Left cardiac atrium (tissue), 4 donors: ENCODE results near the gene LRRC45. TPM values are rescaled to one million over a fixed set of nuclear protein-coding genes. Genes with fewer than 3 reads are reported as not detected.

ENCODE experiments used
- ATAC-seq, 2 donors: fragments of 200-7000 bp; cut with Tn5 transposase; one replicate each; pipeline ENCODE4 v1.9.1; 2020; ENCODE audit warnings: mild to moderate bottlenecking in 2 of 2, moderate library complexity in 2 of 2
- DNase-seq: peaks from one replicate; pipeline ENCODE4 v3.0.0-alpha.2; 2020
- intact Hi-C, 2 donors: fragments of 100-400 bp; cut with DNase I; formaldehyde crosslinking; loops; one replicate each; pipeline versions ENCODE4 v1.14.1 to v1.15.1; 2022 to 2023
- total RNA-seq, 2 donors: library from RNA; stranded (reverse); fragmentation: NEBNext Ultra II Directional; extraction: Animal tissue kit (Norgen Biotek cat#: 25700); gene quantifications; one replicate each; pipeline ENCODE4 v1.2.1, GENCODE V29; 2021
- donor health status: DM: no; HTN: yes; CAD: no.
- donor health status: DM: no; HTN: yes; CAD: no; lungs with severe emphysema.
- donor health status: DM: yes; HTN: yes; CAD: no.
- donor health status: Dilated cardiomyopathy.

LRRC45 gene
- total RNA-seq, 2 donors from 2014 or later, result 3.7 to 7.9 TPM

DNA sequence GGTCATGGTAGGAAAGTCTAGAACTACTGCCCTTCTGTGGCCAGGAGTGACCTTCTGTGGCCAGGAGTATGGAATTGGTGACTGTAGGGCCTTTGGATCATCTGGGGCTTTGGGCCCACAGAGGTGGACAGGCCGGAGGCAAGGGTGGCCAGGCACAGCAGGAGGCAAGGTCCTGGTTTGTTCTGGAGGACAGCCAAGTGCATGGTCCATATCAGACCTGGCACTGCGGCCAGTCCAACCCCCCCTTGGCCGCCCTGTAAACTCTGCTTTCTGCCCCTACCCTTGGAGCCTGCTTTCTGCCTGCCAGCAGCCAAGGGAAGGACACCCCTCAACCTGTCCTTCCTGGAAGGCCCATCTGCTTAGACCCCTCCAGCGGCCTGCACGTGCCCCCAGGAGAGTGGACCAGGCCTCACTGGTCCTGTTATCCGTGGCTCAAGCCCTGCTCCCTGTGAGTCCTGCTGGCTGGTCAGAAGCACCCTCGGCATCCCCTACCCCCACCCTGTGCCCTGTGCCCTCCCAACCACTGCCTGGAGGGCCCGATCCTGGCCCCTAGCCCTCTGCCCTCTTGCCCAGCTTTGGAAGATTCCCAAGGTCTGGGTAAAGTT, 16.7 kb downstream of the LRRC45 start:
- intact Hi-C loops, result loop anchor here in 1 of 2 donors (5.0 kb wide), 1 partner anchor 58 kb away; the partner anchor contains the start of gene FASN
- ATAC-seq, result no peak
- no peak for DNase-seq

DNA sequence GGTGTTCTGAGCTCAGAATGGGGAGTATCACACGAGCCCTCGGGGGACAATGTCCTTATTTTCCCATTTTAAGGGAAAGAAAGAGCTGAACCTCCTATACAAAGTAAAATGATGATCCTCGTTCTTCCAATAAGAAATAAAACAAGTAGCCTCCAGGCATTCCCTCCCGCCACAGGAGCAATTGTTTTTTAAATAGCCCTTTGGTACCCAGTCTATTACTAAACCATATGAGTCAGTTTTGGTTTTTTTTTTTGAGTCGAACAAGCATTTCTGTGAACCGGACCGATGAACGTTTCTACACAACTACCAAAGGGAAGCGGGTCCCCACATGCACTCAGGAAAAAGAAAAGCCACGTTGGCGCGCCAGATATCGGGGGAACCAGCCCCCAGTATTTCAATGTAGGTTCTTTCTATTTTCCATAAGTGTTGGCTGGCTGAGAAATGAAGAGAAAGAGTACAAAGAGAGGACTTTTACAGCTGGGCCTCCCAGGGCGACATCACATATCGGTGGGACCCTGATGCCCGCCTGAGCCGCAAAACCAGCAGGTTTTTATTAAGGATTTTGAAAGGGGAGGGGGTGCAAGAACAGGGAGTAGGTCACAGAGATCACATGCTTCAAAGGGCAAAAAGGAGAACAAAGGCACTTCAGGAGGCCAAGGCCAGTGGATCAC, 18.2 kb downstream of the LRRC45 start:
- no peak for ATAC-seq

DNA sequence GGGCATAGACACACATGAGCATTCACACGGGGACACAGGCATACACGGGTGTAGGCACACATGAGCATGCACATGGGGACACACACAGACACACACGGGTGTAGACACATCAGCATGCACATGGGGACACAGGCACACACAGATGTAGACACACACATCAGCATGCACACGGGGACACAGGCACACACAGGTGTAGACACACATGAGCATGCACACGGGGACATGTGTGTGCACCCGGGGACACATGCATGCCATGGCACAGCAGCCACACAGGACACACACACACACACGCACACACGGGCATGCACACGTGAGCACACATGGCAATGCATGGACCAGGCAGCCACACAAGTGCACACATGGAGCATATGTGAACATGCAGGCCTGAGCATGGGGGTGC, 19.5 kb downstream of the LRRC45 start:
- ATAC-seq, result no peak
- DNase-seq, result no peak
- intact Hi-C loops, result no loop called here

More for the DNA sequence above, 18.2 kb downstream of the LRRC45 start:
- DNase-seq, result no peak
- intact Hi-C loops, result no loop called here

DNA sequence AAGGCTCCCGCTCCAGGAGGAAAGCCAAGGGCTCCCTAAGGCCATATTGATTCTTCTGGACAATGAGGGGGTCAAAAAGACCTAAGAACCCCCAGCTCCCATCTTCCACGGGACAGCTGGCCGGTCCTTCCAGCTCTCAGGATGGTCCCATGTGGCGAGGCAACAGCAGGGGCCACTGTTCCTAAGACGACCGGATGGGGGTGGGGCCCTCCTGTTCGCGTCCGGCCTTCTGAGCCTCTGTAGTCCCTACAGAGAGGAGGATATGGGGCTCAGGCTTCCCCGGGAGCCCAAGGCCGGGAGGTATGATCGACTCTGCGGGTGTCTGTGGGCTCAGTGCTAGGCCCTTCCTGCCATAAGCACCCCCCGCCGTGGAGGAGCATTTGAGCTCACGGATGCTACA, 20.4 kb downstream of the LRRC45 start:
- ATAC-seq (no peak), DNase-seq (no peak)
- intact Hi-C loops, result no loop called here

DNA sequence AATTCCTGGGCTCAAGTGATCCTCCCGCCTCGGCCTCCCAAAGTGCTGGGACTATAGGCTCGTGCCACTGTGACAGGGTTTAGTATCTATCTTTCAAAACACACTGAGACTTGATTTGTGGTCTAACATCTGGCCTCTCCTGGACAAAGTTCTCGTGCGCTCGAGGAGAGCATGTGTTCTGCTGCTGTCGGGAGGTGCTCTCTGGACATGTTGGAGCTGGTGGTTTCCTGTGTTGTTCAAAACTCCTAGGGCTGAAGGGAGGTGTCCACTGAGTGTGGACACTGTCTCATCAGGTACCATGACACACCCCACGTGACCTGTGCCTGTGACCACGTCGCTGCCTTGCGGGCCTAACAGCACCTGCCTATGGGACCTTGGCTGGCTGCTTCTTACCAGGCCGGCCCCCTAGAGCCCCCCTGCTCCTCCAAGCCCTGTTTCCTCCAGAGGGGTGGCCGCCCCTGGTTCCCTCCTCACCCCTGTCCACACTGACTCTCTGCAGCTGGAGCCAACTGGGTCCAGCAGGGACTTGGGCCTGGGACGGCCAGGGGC, 22.9 kb downstream of the LRRC45 start:
- no peak for ATAC-seq
- DNase-seq, result no peak
- intact Hi-C loops, result no loop called here

DNA sequence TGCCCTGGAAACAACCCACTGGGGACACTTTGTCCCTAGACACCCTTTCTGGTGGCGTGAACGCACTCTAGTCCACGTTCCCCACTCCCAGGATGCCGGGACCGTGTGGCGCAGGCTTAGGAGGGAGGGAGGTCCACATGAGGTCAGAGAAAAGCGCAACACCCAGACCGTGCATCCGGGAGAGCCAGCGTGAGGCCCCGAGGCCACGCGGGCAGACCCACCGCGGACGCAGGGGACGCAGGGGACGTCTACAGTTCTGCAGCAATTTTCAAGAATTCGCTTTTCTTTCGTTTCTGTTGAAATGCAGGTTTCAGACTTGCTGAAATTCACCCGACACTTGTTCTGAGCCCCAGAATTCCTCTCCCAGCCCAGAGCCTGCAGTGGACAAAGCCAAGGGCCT, 23.8 kb downstream of the LRRC45 start:
- no peak for ATAC-seq
- no peak for DNase-seq
- intact Hi-C loops, result no loop called here

DNA sequence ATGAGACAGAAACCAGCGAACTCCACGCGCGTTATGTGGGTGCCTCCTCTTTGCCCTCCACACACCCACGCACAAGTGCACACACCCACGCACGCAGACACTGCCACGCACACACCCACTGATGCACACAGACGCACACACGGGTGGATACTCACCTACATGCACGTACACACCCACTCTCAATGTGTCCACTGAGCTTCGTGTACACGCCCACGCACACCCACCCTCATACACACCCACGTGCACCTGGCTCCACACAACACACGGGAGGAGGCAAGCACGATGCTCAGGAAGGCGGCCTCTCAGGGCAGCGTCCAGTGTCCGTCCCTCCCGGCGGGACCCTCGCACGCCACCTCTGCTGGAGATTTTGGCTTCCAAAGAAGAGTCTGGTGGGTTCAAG, 24.3 kb downstream of the LRRC45 start:
- intact Hi-C loops, result no loop called here
- no peak for DNase-seq

DNA sequence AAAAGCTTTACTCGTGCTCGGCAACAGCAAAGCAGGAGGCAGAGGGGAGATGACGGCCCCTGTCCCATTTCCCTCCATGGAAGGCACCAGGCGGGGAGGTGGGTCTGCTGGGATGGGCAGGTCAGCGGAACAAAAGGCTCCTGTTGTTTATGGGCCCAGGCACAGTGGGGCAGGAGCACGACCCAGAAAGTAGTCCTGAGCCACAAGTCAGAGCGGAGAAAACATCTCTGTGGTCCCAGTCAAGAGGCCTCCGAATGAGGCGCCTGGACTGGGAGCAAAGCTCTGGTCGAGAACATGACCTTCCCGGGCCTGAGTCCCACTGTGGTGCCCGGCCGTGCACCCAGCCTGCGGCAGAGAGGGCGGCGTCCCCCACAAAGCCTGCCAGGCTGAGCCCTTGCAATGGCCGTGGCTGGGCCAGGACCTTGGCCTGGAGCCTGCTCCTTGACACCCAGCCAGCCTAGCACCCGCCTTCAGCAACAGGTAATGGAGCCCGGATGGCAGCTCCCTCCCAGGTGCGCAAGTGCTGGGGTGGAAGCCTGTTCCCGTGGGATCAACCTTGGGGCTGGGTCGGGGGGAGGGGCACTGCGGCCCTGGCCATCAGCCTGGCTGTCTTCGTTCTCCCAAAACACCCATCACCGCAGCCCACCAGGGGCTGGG, 24.9 kb downstream of the LRRC45 start:
- no peak for ATAC-seq
- intact Hi-C loops, result no loop called here
- DNase-seq, result no peak

More for the DNA sequence above, 24.3 kb downstream of the LRRC45 start:
- no peak for ATAC-seq

DNA sequence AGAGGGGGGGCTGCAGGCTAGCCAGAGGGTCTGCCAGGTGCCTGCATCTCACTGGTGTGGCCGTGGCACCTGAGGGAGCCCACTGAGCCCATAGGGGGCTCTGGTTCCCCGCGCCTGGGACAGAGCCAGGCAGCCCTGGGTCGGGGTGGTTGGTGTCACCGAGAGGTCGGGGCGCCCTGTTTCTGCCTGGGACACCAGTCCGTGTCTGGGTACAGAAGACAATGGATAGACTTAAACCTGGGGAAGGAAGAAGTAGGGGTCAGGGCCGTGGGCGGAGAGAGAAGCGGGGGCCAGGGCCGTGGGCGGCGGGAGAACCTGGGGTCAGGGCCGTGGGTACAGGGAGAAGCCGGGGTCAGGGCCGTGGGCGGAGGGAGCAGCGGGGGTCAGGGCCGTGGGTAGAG, 25.5 kb downstream of the LRRC45 start:
- DNase-seq, result no peak
- intact Hi-C loops, result no loop called here

DNA sequence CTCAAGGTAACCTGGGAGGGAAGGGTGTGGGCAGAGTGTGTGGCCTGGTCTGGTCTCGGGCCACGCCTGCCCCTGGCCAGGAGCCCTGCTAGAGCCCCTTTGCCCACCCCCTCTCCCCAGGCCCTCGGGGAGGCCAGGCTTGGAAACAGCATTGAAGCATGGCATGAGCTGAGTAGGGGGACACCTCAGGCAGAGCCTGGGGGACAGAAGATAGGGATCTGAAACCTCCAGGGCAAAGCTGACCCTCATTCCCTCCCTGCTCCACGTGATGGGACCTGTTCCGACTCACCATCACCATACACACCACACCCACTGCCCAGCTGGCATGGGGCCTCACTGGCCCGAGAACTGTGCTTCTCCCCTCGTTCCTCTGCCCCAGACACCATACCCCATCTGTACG, 26.0 kb downstream of the LRRC45 start:
- intact Hi-C loops, result no loop called here
- ATAC-seq (no peak), DNase-seq (no peak)

More for the DNA sequence above, 25.5 kb downstream of the LRRC45 start:
- no peak for ATAC-seq

DNA sequence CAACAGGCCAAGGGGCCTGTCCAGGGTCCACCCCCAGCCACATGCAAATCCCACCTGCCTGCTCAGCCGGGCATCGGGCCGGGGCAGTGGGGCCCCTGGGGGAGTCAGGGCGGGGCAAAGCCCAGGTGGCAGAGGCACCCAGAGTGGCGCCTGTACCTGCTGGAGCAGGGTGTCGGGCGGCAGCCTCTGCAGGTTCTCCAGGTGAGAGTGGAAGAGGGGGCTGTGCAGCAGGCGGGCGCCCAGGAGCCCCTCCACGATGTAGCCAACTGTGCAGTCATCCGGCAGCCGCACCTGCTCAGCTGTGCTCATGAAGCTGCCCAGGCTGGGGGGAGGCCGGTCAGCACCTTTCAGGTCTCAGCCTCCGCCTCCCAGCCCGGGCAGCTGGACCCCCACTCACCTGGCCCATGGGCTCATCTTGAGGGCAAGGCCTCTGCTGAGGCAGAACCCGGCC, 26.4 kb downstream of the LRRC45 start:
- ATAC-seq (no peak), DNase-seq (peak; percentile 21)
- intact Hi-C loops, result no loop called here

DNA sequence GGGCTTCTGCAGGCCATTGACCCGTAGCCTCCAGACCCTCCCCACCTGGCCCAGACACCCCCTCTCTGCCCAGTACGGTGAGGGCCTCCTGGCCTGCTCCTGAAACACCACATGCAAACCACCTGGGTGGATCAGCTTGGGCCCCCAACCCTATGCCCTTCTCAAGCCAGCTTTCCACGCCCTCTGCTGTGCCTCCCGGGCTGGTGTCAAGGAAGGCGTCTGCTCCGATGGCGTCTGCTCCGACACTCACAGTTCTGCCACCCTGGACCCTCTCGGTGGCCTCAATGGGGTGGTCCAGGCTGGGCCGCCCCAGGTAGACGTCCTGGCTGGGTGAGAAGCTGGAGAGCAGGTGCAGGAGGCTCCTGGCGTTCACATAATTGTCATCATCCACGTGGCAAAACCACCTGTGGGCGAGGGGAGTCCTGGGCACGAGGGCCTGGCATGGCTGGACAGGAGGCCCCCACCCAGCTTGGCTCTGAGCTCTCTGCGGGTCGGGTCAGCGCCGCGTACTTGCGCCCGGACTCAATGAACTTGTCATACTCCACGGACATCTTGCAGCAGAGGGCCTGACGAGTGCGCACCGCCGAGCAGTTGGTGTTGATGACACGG, 27.2 kb downstream of the LRRC45 start:
- intact Hi-C loops, result no loop called here
- ATAC-seq (no peak), DNase-seq (no peak)

DNA sequence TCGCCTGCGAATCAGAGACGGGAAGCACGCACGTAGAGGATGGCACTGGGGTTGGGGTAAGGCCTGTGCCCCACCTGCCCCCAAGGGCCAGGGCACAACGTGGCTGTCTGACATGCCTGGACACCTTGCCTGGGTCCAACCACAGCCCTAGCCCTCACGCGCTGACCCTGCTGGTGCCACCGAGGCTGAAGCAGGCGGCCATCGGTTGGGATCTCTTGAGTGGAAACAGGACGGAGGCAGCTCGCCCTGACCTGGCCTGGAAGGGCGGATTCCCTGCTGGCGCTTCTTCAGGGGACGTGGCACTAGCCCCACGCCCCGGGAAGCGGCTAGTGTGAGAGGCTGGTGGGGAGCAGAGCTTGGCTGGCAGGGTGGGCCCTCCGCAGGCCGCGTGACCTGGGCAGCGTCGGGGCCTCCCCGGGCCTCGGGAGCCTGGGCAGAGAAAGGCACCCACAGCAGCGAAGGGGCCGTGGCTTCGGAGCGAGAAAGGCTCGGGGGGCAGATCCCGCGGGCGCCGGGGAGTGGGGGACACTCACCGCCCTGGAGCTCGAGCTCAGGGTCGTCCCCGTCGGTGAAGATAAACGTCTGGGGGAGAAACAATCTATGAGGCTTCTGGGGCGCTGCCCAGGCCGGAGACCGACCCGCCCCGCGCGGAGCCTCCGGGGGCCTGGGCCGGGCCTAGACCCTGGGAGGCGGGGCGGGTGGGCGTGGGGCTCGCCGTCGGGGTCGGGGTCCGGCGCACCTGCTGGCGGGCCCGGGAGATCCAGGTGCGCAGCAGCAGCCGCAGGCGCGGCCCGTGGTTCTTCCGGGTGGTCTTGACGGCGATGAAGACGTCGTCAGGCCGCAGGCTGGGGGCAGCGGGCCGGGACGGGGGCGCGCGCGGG, 27.9 kb downstream of the LRRC45 start:
- ATAC-seq, result peak; percentile 20 to 24
- DNase-seq, result peak; percentile 37
- intact Hi-C loops, result no loop called here

DNA sequence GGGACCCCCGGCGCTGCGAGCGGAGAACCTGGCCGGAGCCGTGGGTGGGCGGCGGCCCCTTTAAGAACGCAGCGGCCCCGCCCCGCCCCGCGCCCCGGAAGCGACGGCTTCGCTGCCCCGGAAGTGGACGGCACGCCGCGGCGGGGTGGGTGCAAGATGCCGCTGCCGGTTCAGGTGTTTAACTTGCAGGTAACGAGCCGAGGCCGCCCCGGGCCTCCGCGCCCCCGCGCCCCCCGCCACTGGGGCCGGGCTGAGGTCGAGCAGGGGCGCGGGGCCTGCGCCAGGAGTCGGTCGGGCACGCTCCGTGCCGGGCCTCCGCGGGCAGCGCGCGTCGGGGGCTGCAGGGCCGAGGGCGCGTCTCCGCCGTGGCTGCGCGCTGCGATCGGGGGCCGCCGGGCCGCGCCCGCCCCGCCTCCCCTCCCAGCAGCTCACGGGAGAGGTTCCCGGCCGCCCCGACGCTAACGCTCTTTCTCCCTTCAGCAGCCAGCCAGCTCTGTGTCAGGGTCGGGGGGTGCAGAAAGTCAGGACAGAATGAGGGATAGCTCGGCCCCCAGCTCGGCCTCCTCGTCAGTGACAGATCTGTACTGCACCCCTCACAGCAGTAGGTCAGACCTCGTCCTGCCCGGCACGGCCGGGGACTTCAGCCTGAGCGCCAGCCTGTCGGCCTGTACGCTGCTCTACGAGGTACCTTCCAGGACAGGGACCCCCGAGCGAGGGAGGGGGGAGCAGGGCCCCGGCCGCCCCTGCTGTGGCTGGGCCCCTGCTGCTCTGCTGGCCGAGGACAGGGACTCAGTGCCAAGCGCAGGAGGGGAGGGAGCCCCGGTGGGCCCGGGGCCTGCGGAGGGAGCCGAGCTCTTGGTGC, 28.9 kb downstream of the LRRC45 start, which contains the start of the genes GPS1 and RFNG:
Gene GPS1 (plus strand): TSS at position 123 of the 862 bp plus-strand sequence. CDS start 34 bp downstream, at position 157.
Gene RFNG (minus strand): TSS at position 36 of the 862 bp plus-strand sequence. CDS start 45 bp downstream, outside the sequence.
- intact Hi-C loops, result no loop called here
- DNase-seq, result peak; percentile 86
- peak; percentile 63 to 84 for ATAC-seq

DNA sequence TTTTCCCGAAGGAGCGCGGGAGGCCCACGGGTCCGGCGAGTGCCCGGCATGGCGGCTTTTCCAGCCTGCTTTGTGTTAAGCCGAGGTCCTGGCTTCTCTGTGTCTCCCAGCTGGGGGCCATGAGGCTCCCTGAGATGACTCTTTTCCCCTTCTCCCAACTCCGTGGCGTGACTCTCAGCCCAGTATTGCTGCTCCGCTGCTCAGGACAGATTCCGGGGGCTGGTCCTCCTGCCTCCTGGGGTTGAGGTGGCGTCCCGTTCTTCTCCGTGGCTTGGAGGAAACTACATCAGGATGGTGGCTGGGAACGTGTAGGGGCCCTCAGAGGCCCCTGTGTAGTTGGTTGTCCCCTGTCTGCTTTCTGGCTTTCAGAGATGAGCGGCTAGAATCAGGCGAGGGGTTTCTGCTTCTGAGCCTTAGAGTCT, 29.5 kb downstream of the LRRC45 start:
- intact Hi-C loops, result no loop called here
- ATAC-seq, result no peak
- peak; percentile 16 for DNase-seq

DNA sequence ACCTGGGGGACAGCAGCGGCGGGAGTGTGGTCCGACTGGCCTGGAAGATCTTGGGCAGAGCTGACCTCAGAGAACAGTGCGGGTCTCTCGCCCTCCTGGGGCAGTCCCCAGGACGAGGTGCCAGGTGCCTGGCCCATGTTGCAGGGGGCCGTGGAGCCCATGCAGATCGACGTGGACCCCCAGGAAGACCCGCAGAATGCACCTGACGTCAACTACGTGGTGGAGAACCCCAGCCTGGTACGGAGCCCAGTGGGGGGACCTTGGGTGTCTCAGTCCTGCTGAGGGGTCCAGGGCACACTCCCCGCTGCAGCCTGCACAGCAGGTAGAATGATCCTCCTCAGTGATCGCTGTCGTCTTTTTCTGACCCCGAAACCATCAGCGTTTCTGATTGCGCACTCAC, 30.0 kb downstream of the LRRC45 start:
- DNase-seq, result peak; percentile 13
- intact Hi-C loops, result no loop called here
- no peak for ATAC-seq

DNA sequence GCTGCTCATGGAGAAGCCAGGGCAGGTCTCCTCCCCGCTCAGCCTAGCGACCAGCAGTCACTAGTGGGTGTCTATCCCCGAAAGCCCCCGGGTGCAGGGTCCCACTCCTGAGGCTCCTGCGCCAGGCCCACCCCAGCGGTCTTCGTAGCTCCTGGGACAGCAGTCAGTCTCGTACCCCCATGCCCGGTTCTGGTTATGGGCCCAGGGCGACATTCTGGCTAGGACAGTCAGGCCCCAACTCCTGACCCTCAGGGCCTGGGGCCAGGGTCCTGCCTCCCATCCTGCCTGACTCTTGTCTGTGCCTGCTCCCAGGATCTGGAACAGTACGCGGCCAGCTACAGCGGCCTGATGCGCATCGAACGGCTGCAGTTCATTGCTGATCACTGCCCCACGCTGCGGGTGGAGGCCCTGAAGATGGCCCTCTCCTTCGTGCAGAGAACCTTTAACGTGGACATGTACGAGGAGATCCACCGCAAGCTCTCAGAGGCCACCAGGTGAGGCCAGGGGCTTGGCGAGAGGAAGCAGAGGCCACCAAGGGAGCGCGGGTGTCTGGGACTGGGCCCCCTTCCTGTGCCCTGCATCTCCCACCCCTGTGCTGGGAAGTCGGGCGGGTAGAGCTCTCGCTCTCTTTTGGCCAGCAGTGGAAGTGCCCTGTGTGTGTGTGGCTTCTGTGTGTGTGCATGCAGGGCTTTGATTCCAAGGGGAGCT, 30.6 kb downstream of the LRRC45 start:
- DNase-seq, result no peak
- no peak for ATAC-seq
- intact Hi-C loops, result no loop called here
